Kidney (tissue), 14 donors: Measurements from ENCODE around the gene GREM1. TPM values are rescaled to one million over a fixed set of nuclear protein-coding genes. Genes with fewer than 3 reads are reported as not detected.

Source experiments
- DNase-seq, 5 donors: peaks; one replicate each; pipeline ENCODE4 v3.0.0-alpha.2; 2013 to 2020
- FAIRE-seq: peaks from 2 replicates; lab custom pipeline; 2012; peaks lifted over from hg19 to GRCh38; lab: Jason Lieb, UNC
- H3K27ac ChIP-seq, 2 donors: one replicate each; pipeline ENCODE4 v1.7.0; 2013; ENCODE audit warnings: low read depth in 2 of 2, low read length in 2 of 2, inconsistent platforms in 1 of 2
- H3K27me3 ChIP-seq: one replicate; pipeline ENCODE4 v1.7.1; 2013; ENCODE audit warnings: low read length, inconsistent platforms; ENCODE audit not compliant: control insufficient read depth, insufficient read depth
- H3K36me3 ChIP-seq, 3 donors: one replicate each; pipeline versions ENCODE4 v1.7.0 to v1.7.1; 2013; ENCODE audit warnings: low read length in 3 of 3, control low read depth in 1 of 3, inconsistent platforms in 1 of 3; ENCODE audit not compliant: insufficient read depth in 3 of 3, control insufficient read depth in 2 of 3
- H3K4me1 ChIP-seq, 3 donors: one replicate each; pipeline versions ENCODE4 v1.7.0 to v1.7.1; 2013; ENCODE audit warnings: low read length in 3 of 3, inconsistent platforms in 1 of 3, low read depth in 1 of 3; ENCODE audit not compliant: control insufficient read depth in 2 of 3, insufficient read depth in 2 of 3
- H3K4me3 ChIP-seq, 3 donors: one replicate each; pipeline versions ENCODE4 v1.7.0 to v1.8.1; 2013; ENCODE audit warnings: low read length in 3 of 3, control low read depth in 1 of 3, inconsistent platforms in 1 of 3
- H3K9ac ChIP-seq, 3 donors: one replicate each; pipeline versions ENCODE4 v1.7.0 to v1.7.1; 2013; ENCODE audit warnings: low read length in 3 of 3, control low read depth in 1 of 3, inconsistent platforms in 1 of 3
- H3K9me3 ChIP-seq, 3 donors: one replicate each; pipeline versions ENCODE4 v1.7.0 to v1.7.1; 2013; ENCODE audit warnings: low read length in 3 of 3, control low read depth in 1 of 3, inconsistent platforms in 1 of 3; ENCODE audit not compliant: control insufficient read depth in 2 of 3, insufficient read depth in 1 of 3
- intact Hi-C: fragments of 100-400 bp; cut with DNase I; formaldehyde crosslinking; loops from one replicate; pipeline ENCODE4 v1.11.1; 2022
- polyA plus RNA-seq: library from polyadenylated mRNA; stranded (reverse); fragments of 350-450 nt; fragmentation: Illumina TruSeq; extraction: RNeasy Lipid Tissue Mini Kit (QIAGEN cat#74804); gene quantifications from one replicate; pipeline ENCODE4 v1.2.3, GENCODE V29; 2014; ENCODE audit warnings: low read depth, low replicate concordance; ENCODE audit not compliant: insufficient read depth
- total RNA-seq: library from RNA; stranded (reverse); fragmentation: NEBNext Ultra II Directional; extraction: Animal tissue kit (Norgen Biotek cat#: 25700); gene quantifications from one replicate; pipeline ENCODE4 v1.2.1, GENCODE V29; 2021
- TF ChIP-seq, protein P1 (sequence below): IDR thresholded peaks from 3 replicates; pipeline ENCODE4 v1.5.1; 2012; ENCODE audit warnings: mild to moderate bottlenecking, moderate library complexity, borderline replicate concordance; ENCODE audit not compliant: insufficient read depth; ENCODE audit errors: extremely low read depth
- donor health status: control.
- donor health status: control.
- donor health status: control.
- donor health status: control.
- donor health status: control.
- donor health status: DM: yes; HTN: yes; CAD: no.
- donor health status: Normal renal cell carcinoma (clear cell type).

The GREM1 gene
- total and polyA plus RNA-seq, 2 donors from 2014 or later: 0.15 to 4.8 TPM

DNA sequence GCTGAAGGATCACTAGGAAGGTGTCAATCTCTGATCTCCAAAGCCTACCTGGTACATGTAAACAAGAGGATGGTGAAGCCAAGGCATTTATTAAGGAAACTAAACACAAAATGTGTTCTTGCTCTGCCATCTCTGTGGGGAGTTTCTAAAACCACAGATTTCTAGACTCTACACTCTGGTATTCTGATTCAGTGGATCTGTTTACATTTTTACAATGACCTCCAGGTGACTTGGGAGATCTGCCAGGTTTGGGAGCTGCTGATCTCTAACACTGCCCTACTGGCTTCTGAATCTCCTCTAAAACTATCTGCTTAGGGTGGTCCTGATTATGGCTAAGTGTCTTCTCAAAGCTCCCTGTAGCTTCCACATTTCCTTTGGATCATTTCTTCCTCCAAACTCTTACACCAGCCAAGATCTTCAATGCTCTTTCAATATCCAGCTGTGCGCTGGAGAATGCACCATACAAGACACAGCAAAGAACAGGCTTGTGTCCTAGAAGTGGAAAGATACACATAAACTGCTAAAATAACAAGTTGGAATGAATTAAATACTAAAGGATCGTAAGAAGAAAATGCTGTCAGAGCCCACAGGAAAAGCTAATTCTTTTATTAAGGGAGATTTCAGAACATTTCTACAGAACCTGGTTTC is 72.7 kb downstream of the GREM1 start:
- TF ChIP-seq, protein P1, sequence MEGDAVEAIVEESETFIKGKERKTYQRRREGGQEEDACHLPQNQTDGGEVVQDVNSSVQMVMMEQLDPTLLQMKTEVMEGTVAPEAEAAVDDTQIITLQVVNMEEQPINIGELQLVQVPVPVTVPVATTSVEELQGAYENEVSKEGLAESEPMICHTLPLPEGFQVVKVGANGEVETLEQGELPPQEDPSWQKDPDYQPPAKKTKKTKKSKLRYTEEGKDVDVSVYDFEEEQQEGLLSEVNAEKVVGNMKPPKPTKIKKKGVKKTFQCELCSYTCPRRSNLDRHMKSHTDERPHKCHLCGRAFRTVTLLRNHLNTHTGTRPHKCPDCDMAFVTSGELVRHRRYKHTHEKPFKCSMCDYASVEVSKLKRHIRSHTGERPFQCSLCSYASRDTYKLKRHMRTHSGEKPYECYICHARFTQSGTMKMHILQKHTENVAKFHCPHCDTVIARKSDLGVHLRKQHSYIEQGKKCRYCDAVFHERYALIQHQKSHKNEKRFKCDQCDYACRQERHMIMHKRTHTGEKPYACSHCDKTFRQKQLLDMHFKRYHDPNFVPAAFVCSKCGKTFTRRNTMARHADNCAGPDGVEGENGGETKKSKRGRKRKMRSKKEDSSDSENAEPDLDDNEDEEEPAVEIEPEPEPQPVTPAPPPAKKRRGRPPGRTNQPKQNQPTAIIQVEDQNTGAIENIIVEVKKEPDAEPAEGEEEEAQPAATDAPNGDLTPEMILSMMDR: no peak
- H3K27me3 ChIP-seq: no peaks in the 10 kb centered on the region
- H3K9ac ChIP-seq: no peak overlapping the region
- H3K9me3 ChIP-seq: no peaks in the 10 kb centered on the region
- FAIRE-seq (no peak), DNase-seq (no peak)
- no peak overlapping the region for H3K4me3 ChIP-seq
- H3K27ac ChIP-seq: no peak overlapping the region
- H3K36me3 ChIP-seq: peaks cover 0 to 2% (median 0%) of the 10 kb centered on the region in 3 donors
- intact Hi-C loops: no loop called here
- no peaks in the 10 kb centered on the region for H3K4me1 ChIP-seq

DNA sequence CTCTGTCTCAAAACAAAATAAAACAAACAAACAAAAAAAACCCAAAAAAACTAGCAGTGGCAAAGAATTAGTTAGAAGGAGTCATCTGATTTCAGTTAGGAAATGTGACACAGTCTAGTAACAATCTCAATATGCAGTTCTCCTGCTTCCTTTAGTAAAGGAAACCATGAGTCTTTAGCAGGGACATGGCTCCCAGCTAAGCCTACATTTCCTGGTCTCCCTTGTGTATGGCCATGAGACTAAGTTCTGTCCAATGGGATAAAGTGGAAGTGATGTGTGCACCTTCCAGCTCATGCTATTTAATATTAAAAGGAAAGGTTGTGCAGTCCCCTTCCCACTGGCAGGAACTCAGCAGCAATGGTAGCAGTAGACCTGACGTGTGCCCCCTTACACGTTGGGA is 74.6 kb downstream of the GREM1 start:
- no peak overlapping the region for H3K9ac ChIP-seq
- no peak for DNase-seq
- intact Hi-C loops: no loop called here
- no peak for FAIRE-seq
- H3K27me3 ChIP-seq: no peaks in the 10 kb centered on the region
- H3K9me3 ChIP-seq: no peaks in the 10 kb centered on the region
- TF ChIP-seq, protein P1: no peak
- peaks cover 0 to 2% (median 0%) of the 10 kb centered on the region in 3 donors for H3K36me3 ChIP-seq
- H3K4me1 ChIP-seq: no peaks in the 10 kb centered on the region
- H3K4me3 ChIP-seq: no peak overlapping the region
- no peak overlapping the region for H3K27ac ChIP-seq

Other genes with a start within 250 kb of the GREM1 start
- gene GOLGA8N, start 124.5 kb upstream of the GREM1 start, total RNA-seq: 14.7 TPM
- 6.3 TPM for gene GOLGA8N, start 124.5 kb upstream of the GREM1 start, polyA plus RNA-seq
- 4.6 TPM for gene ARHGAP11A, start 102.5 kb upstream of the GREM1 start, total RNA-seq
- gene ARHGAP11A, start 102.5 kb upstream of the GREM1 start, polyA plus RNA-seq: 0.73 TPM
- gene SCG5, start 76.3 kb upstream of the GREM1 start, total RNA-seq: 1.3 TPM
- 1.6 TPM for gene SCG5, start 76.3 kb upstream of the GREM1 start, polyA plus RNA-seq